CD4-positive, alpha-beta T cell (primary cell): ENCODE results near the gene OR10X1. TPM values are rescaled to one million over a fixed set of nuclear protein-coding genes. Genes with fewer than 3 reads are reported as not detected.

Experiments used
- ATAC-seq: fragments of 200-7000 bp; cut with Tn5 transposase; one replicate; pipeline ENCODE4 v1.10.0; 2022; ENCODE audit warnings: mild to moderate bottlenecking; ENCODE audit not compliant: poor library complexity
- CTCF ChIA-PET: fragments of 350-600 bp; sonication (Branson Sonifier 250); formaldehyde crosslinking; loops from one replicate; lab custom pipeline; 2021; ENCODE audit warnings: antibody characterized with exemption, inconsistent platforms; lab: Charles Lee
- POLR2A ChIA-PET: fragments of 350-600 bp; sonication (Branson Sonifier 250); formaldehyde crosslinking; loops from one replicate; lab custom pipeline; 2021; ENCODE audit warnings: antibody characterized with exemption, inconsistent platforms; lab: Charles Lee
- DNase-seq, 14 experiments: peaks; one replicate each; pipeline ENCODE4 v3.0.0-alpha.2; 2013 to 2020; ENCODE audit warnings: mixed read lengths in 2 of 14
- H3K27ac ChIP-seq, 2 donors: one replicate each; pipeline versions ENCODE4 v1.5.1 to v1.7.0; 2013; ENCODE audit warnings: low read length in 2 of 2, low read depth in 1 of 2, mild to moderate bottlenecking in 1 of 2
- H3K27me3 ChIP-seq, 2 experiments: 1 replicate in 1 of 2; 2 replicates in 1 of 2; pipeline versions ENCODE4 v1.6.1 to v1.7.0; 2013; ENCODE audit warnings: low read length in 2 of 2, control low read depth in 1 of 2, mild to moderate bottlenecking in 1 of 2, moderate library complexity in 1 of 2; ENCODE audit not compliant: insufficient read depth in 2 of 2, control insufficient read depth in 1 of 2
- H3K36me3 ChIP-seq: one replicate; pipeline ENCODE4 v1.6.1; 2013; ENCODE audit warnings: low read length, control low read depth; ENCODE audit not compliant: insufficient read depth
- H3K4me1 ChIP-seq: one replicate; pipeline ENCODE4 v1.6.1; 2013; ENCODE audit warnings: low read length, control low read depth; ENCODE audit not compliant: insufficient read depth
- H3K4me3 ChIP-seq: one replicate; pipeline ENCODE4 v1.5.1; 2013; ENCODE audit warnings: mild to moderate bottlenecking, low read length, moderate library complexity
- H3K9me3 ChIP-seq, 2 experiments: 1 replicate in 1 of 2; 2 replicates in 1 of 2; pipeline versions ENCODE4 v1.6.1 to v1.7.0; 2013; ENCODE audit warnings: low read length in 2 of 2, mild to moderate bottlenecking in 2 of 2, control low read depth in 1 of 2, moderate library complexity in 1 of 2; ENCODE audit not compliant: control insufficient read depth in 1 of 2, insufficient read depth in 1 of 2
- H3K27ac Mint-ChIP-seq: one replicate; pipeline ENCODE4 v1.8.0; 2020; ENCODE audit warnings: mixed read lengths
- H3K27me3 Mint-ChIP-seq: one replicate; pipeline ENCODE4 v1.8.0; 2021; ENCODE audit warnings: mixed read lengths
- H3K36me3 Mint-ChIP-seq: one replicate; pipeline ENCODE4 v1.8.0; 2021; ENCODE audit warnings: low read depth, mixed read lengths
- H3K4me1 Mint-ChIP-seq: one replicate; pipeline ENCODE4 v1.8.0; 2021; ENCODE audit warnings: low read depth, mixed read lengths
- H3K4me3 Mint-ChIP-seq: one replicate; pipeline ENCODE4 v1.8.0; 2020; ENCODE audit warnings: mild to moderate bottlenecking, mixed read lengths
- H3K9me3 Mint-ChIP-seq: one replicate; pipeline ENCODE4 v1.8.0; 2020; ENCODE audit warnings: mixed read lengths
- CTCF ChIP-seq: fragments of 200-600 bp; IDR thresholded peaks from one replicate; pipeline ENCODE4 v1.8.0; 2022; ENCODE audit warnings: antibody characterized with exemption, mild to moderate bottlenecking
- intact Hi-C, 2 experiments: fragments of 100-400 bp; cut with DNase I in 1 of 2; cut with micrococcal nuclease in 1 of 2; formaldehyde crosslinking; loops; one replicate each; pipeline versions ENCODE4 v1.15.1 to v1.9.0; 2023 to 2025; cut with DNase I, micrococcal nuclease
- polyA plus RNA-seq, 2 donors: library from polyadenylated mRNA; unstranded; fragments of 120-200 nt; gene quantifications; one replicate each; pipeline ENCODE4 v1.2.1, GENCODE V29; 2013
- total RNA-seq, 174 experiments: library from RNA in 2 of 174; stranded (reverse) in 2 of 174; gene quantifications; one replicate each; pipeline ENCODE4 v1.2.3 and lab custom pipeline; 2021 to 2026

OR10X1 gene
- total RNA-seq (not detected), total RNA-seq (lab: John Stamatoyannopoulos, UW) (0 reads per million in 172 experiments)
- not detected for polyA plus RNA-seq (2013, experiment 1 of 2)
- polyA plus RNA-seq (2013, experiment 2 of 2), result not detected

DNA sequence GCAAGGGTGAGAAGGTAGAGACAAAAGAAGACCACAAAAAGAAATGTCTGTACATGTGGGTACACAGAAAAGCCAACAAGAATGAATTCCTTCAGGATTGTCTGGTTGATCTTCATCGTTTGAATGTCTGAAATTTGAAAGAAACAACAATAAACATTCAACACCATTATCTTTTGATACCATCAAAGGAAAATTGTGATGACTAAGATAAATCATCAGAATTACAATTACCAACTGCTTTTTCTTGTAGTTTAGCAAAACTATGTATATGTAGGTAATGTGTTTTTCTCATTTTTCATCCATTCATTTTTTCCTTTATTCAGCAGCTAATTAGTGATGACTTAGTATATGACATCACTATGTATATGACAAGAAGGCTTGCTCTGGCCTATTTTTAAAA lies at the start of gene OR10X1:
Gene OR10X1, minus strand, starts transcription at position 167 of the 400 bp plus-strand sequence. Its CDS starts 0 bp downstream, at position 167.
- no peaks in the 10 kb centered on the region for H3K27me3 ChIP-seq
- CTCF ChIA-PET, result no interaction called here
- POLR2A ChIA-PET, result no interaction called here
- intact Hi-C loops, result no loop called here
- H3K36me3 ChIP-seq, result no peaks in the 10 kb centered on the region
- TF ChIP-seq CTCF, result no peak
- no peak within 1 kb of the TSS for H3K4me3 ChIP-seq
- peaks cover 20% of the 10 kb centered on the region for H3K27me3 Mint-ChIP-seq
- H3K4me3 Mint-ChIP-seq, result no peak within 1 kb of the TSS
- no peaks in the 10 kb centered on the region for H3K4me1 ChIP-seq
- no peak within 1 kb of the TSS for H3K27ac ChIP-seq
- no peak for DNase-seq
- no peaks in the 10 kb centered on the region for H3K9me3 ChIP-seq
- ATAC-seq, result no peak
- H3K9me3 Mint-ChIP-seq, result no peaks in the 10 kb centered on the region
- H3K36me3 Mint-ChIP-seq, result no peaks in the 10 kb centered on the region
- H3K27ac Mint-ChIP-seq, result no peak within 1 kb of the TSS
- no peaks in the 10 kb centered on the region for H3K4me1 Mint-ChIP-seq

GRCh38 chr1:158613764-158614163 lies 34.1 kb upstream of the OR10X1 start:
- no peak for DNase-seq
- Histone ChIP-seq H3K4me1 (no peaks in the 10 kb centered on the region), H3K27ac (no peak overlapping the region), H3K27me3 (no peaks in the 10 kb centered on the region), H3K9me3 (no peaks in the 10 kb centered on the region), H3K4me3 (no peak overlapping the region), H3K36me3 (no peaks in the 10 kb centered on the region)
- POLR2A ChIA-PET, result no interaction called here
- no peaks in the 10 kb centered on the region for H3K36me3 Mint-ChIP-seq
- CTCF ChIA-PET, result no interaction called here
- H3K9me3 Mint-ChIP-seq, result no peaks in the 10 kb centered on the region
- no peak for ATAC-seq
- TF ChIP-seq CTCF, result no peak
- no peaks in the 10 kb centered on the region for H3K27me3 Mint-ChIP-seq
- no peaks in the 10 kb centered on the region for H3K4me1 Mint-ChIP-seq
- H3K4me3 Mint-ChIP-seq, result no peak overlapping the region
- no peak overlapping the region for H3K27ac Mint-ChIP-seq
- intact Hi-C loops, result no loop called here

GRCh38 chr1:158611916-158612315 lies 32.2 kb upstream of the OR10X1 start:
- ChIA-PET POLR2A (no interaction called here), CTCF (interaction anchor here (0.9 kb wide), 1 partner anchor 12 kb away, joined by 3 read pairs; no protein-coding TSS in a partner anchor)
- Mint-ChIP-seq H3K27ac (no peak overlapping the region), H3K4me3 (no peak overlapping the region), H3K9me3 (no peaks in the 10 kb centered on the region), H3K36me3 (no peaks in the 10 kb centered on the region), H3K4me1 (no peaks in the 10 kb centered on the region), H3K27me3 (no peaks in the 10 kb centered on the region)
- Histone ChIP-seq H3K36me3 (no peaks in the 10 kb centered on the region), H3K27me3 (no peaks in the 10 kb centered on the region), H3K27ac (no peak overlapping the region), H3K4me1 (no peaks in the 10 kb centered on the region), H3K4me3 (no peak overlapping the region), H3K9me3 (no peaks in the 10 kb centered on the region)
- DNase-seq, result no peak
- no peak for ATAC-seq
- intact Hi-C loops, result no loop called here
- no peak for TF ChIP-seq CTCF
